Lung (tissue), 12 donors: Measurements from ENCODE around the gene UNC5C. TPM values are rescaled to one million over a fixed set of nuclear protein-coding genes. Genes with fewer than 3 reads are reported as not detected.

Source experiments
- ATAC-seq: fragments of 200-7000 bp; cut with Tn5 transposase; one replicate; pipeline ENCODE4 v1.9.1; 2020; ENCODE audit warnings: moderate number of reproducible peaks; ENCODE audit not compliant: insufficient read depth, low FRiP score
- DNase-seq, 3 donors: peaks; one replicate each; pipeline ENCODE4 v3.0.0-alpha.2; 2013 to 2017
- H3K27ac ChIP-seq, 2 donors: one replicate each; pipeline ENCODE4 v1.5.1; 2013; ENCODE audit warnings: mild to moderate bottlenecking in 2 of 2, moderate library complexity in 2 of 2, control low read depth in 1 of 2, inconsistent platforms in 1 of 2, low read depth in 1 of 2, low read length in 1 of 2
- H3K27me3 ChIP-seq, 3 donors: one replicate each; pipeline ENCODE4 v1.5.1; 2013; ENCODE audit warnings: low read length in 2 of 3; ENCODE audit not compliant: control insufficient read depth in 3 of 3, insufficient read depth in 3 of 3
- H3K36me3 ChIP-seq, 4 donors: one replicate each; pipeline ENCODE4 v1.5.1; 2013; ENCODE audit warnings: low read length in 4 of 4, mild to moderate bottlenecking in 1 of 4, moderate library complexity in 1 of 4; ENCODE audit not compliant: control insufficient read depth in 4 of 4, insufficient read depth in 4 of 4
- H3K4me1 ChIP-seq, 5 donors: one replicate each; pipeline ENCODE4 v1.5.1; 2013; ENCODE audit warnings: low read length in 5 of 5, mild to moderate bottlenecking in 2 of 5, moderate library complexity in 1 of 5; ENCODE audit not compliant: control insufficient read depth in 5 of 5, insufficient read depth in 5 of 5
- H3K4me3 ChIP-seq: one replicate; pipeline ENCODE4 v1.5.1; 2013; ENCODE audit warnings: mild to moderate bottlenecking, control low read depth, moderate library complexity
- H3K9ac ChIP-seq, 2 donors: one replicate each; pipeline ENCODE4 v1.5.1; 2013; ENCODE audit warnings: low read length in 2 of 2, control low read depth in 1 of 2; ENCODE audit not compliant: insufficient read depth in 1 of 2
- H3K9me3 ChIP-seq, 4 donors: one replicate each; pipeline ENCODE4 v1.5.1; 2013; ENCODE audit warnings: low read length in 3 of 4, mild to moderate bottlenecking in 1 of 4, moderate library complexity in 1 of 4; ENCODE audit not compliant: control insufficient read depth in 4 of 4, insufficient read depth in 3 of 4
- CTCF ChIP-seq: IDR thresholded peaks from 2 replicates; pipeline ENCODE4 v1.5.1; 2012; ENCODE audit warnings: mild to moderate bottlenecking; ENCODE audit errors: control extremely low read depth, extremely low read depth
- WGBS, 2 donors: extraction: QIAGEN DNeasy Blood & Tissue Kit; methylation state at CpG; one replicate each; pipeline ENCODE4 v1.1.7; 2013; 5-methylcytosine and 5-hydroxymethylcytosine counted together
- polyA plus RNA-seq, 2 donors: library from polyadenylated mRNA; stranded (reverse); fragments of 200-250 nt; gene quantifications; one replicate each; pipeline ENCODE4 v1.2.1, GENCODE V29; 2013
- total RNA-seq, 2 donors: library from RNA; depleted of rRNA in 1 of 2; stranded (reverse); fragments of >200 nt in 1 of 2; gene quantifications; one replicate each; pipeline ENCODE4 v1.2.1, GENCODE V29; 2014 to 2021
- donor health status: control.
- donor health status: control.
- donor health status: Bipolar disorder and iron deficiency.
- donor health status: healthy.
- donor health status: DM: yes; HTN: yes; CAD: no.

UNC5C gene
- total and polyA plus RNA-seq, 4 donors, result 0.55 to 27.9 (median 3.8) TPM

GRCh38 chr4:95439071-95439470 lies 109.7 kb downstream of the UNC5C start:
- Histone ChIP-seq H3K27ac (no peak overlapping the region), H3K4me1 (peaks cover 0 to 29% (median 2%) of the 10 kb centered on the region in 5 donors), H3K36me3 (peaks cover 0 to 11% (median 1%) of the 10 kb centered on the region in 4 donors), H3K9me3 (no peaks in the 10 kb centered on the region), H3K27me3 (no peaks in the 10 kb centered on the region), H3K4me3 (no peak overlapping the region), H3K9ac (no peak overlapping the region)
- WGBS, 2 donors, result 55 to 76% methylated on average over 2 of the region's 2 CpGs
- DNase-seq (peak in 2 of 3 donors; percentile 77 to 79), ATAC-seq (no peak)
- TF ChIP-seq CTCF, result no peak

DNA sequence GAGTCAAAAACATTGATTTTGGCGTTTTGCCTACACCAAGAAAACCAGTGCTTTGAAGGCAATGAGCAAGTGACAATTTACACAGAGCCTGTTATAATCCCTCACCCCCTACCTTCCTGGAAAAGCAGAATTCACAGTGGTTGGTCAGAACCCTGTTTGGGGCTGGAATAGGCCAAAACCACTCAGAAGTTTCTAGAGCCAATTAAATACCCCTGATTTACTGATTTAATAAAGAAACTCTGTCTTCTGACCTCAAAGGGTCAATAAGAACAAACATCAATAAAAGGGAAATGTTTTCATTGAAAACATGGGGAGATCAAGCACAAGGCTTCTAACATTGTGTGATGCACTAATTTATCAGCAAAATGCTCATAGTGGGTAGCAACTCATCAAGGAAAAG lies 116.3 kb downstream of the UNC5C start:
- Histone ChIP-seq H3K27me3 (no peaks in the 10 kb centered on the region), H3K4me3 (no peak overlapping the region), H3K36me3 (peaks cover 0 to 3% (median 0%) of the 10 kb centered on the region in 4 donors), H3K9ac (no peak overlapping the region), H3K9me3 (no peaks in the 10 kb centered on the region), H3K27ac (no peak overlapping the region), H3K4me1 (peaks cover 0 to 37% (median 8%) of the 10 kb centered on the region in 5 donors)
- DNase-seq, result no peak
- no peak for TF ChIP-seq CTCF
- WGBS, 2 donors, result 70 to 83% methylated on average over 1 of the region's 1 CpG
- no peak for ATAC-seq

DNA sequence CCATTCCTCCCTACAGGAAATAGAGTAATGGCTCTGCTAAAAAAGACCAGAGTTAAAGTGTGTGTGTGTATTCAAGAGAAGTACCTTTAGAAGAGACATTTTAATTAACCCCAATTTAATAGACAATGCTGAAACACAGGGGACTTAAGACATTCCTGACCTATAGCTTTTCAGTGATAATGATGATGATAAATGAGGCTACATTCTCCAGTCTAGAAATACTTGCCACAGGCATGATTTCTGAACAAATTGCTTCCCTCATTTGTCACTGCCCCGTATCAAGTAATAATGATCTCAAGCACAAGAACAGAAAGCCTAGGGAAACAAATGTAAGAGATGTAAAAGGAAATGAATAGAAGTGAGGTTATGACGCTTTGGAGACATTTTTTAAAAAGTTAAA lies 117.1 kb downstream of the UNC5C start:
- Histone ChIP-seq H3K4me3 (no peak overlapping the region), H3K27ac (no peak overlapping the region), H3K27me3 (no peaks in the 10 kb centered on the region), H3K9ac (no peak overlapping the region), H3K9me3 (peaks cover 0 to 2% (median 0%) of the 10 kb centered on the region in 4 donors), H3K4me1 (peaks cover 0 to 37% (median 8%) of the 10 kb centered on the region in 5 donors), H3K36me3 (peaks cover 0 to 3% (median 0%) of the 10 kb centered on the region in 4 donors)
- TF ChIP-seq CTCF, result no peak
- ATAC-seq (no peak), DNase-seq (no peak)
- 79 to 84% methylated on average over 2 of the region's 2 CpGs for WGBS, 2 donors

- DNase-seq, result peak in 2 of 3 donors; percentile 88
- WGBS, 2 donors, result 65 to 77% methylated on average over 3 of the region's 3 CpGs
Measured at GRCh38 chr4:95429416-95429815, 119.4 kb downstream of the UNC5C start.

More at GRCh38 chr4:95429416-95429815, 119.4 kb downstream of the UNC5C start:
- Histone ChIP-seq H3K36me3 (no peaks in the 10 kb centered on the region), H3K27me3 (no peaks in the 10 kb centered on the region), H3K27ac (no peak overlapping the region), H3K9me3 (peaks cover 0 to 2% (median 0%) of the 10 kb centered on the region in 4 donors), H3K4me1 (peaks cover 0 to 38% (median 12%) of the 10 kb centered on the region in 5 donors), H3K9ac (no peak overlapping the region), H3K4me3 (no peak overlapping the region)
- TF ChIP-seq CTCF, result no peak
- no peak for ATAC-seq
